Keratinocyte (primary cell): ENCODE data around the gene GATA1.

Experiments used
- CTCF ChIP-seq, 3 experiments: IDR thresholded peaks in 1 of 3; conservative IDR thresholded peaks in 1 of 3; optimal IDR thresholded peaks in 1 of 3; 2 replicates in 2 of 3; 3 replicates in 1 of 3; pipeline versions ENCODE3 to v1.5.1; 2011; ENCODE audit warnings: low read length in 3 of 3, mild to moderate bottlenecking in 3 of 3, moderate library complexity in 2 of 3, control low read depth in 1 of 3, inconsistent platforms in 1 of 3; ENCODE audit not compliant: insufficient read depth in 2 of 3; ENCODE audit errors: extremely low read depth in 1 of 3
- EZH2 ChIP-seq: IDR thresholded peaks from one replicate; pipeline ENCODE4 v1.6.1; 2012; ENCODE audit warnings: inconsistent platforms, mild to moderate bottlenecking, low read length, moderate library complexity

DNA sequence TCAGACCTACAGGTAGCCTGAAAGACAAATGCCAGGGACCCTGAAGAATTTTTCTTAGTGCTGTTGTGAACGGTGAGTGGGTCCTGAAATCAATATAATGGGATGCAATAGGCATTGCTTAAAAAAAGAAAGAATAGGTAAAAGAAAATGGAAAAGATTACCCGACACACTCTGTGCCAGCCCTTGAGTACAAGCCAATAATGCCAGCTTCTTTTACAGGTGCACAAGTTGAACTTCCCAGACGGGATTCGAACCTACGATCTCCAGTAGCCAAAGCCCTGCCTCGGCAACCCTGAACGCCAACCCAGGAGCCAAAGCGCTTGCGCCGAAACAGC is 49.5 kb upstream of the GATA1 start:
- no peak for TF ChIP-seq CTCF (optimal IDR thresholded peaks at IDR 0.05 in 1 of 3, IDR thresholded peaks at IDR 0.05 in 1 of 3, conservative IDR thresholded peaks at IDR 0.05 in 1 of 3; ENCODE audit: extremely low read depth in 1 of 3, insufficient read depth in 2 of 3, low read length in 3 of 3)
- no peak for TF ChIP-seq EZH2
